Fibroblast of skin of right quadriceps (primary cell): ENCODE data around the gene C16orf92.

ENCODE experiments used
- DNase-seq: peaks from one replicate; pipeline ENCODE4 v3.0.0-alpha.2; 2013

C16orf92 gene

GRCh38 chr16:30022887-30023286, at the start of gene C16orf92:
Gene C16orf92, plus strand, starts transcription at chr16:30023198. Its CDS starts 143 bp downstream, at chr16:30023341.
- DNase-seq: no peak

- peak; percentile 99 for DNase-seq
Measured at GRCh38 chr16:29973384-29974246, 49.4 kb upstream of the C16orf92 start, which contains the start of gene TAOK2. Gene TAOK2, plus strand, starts transcription at chr16:29973868. Its CDS starts 3,905 bp downstream, at chr16:29977773.

GRCh38 chr16:29974291-29975133, 48.5 kb upstream of the C16orf92 start:
- DNase-seq: no peak

- no peak for DNase-seq
Measured at GRCh38 chr16:29975134-29975538, 47.9 kb upstream of the C16orf92 start.

- DNase-seq: no peak
Measured at GRCh38 chr16:29975811-29976511, 47.0 kb upstream of the C16orf92 start.

- no peak for DNase-seq
Measured at GRCh38 chr16:29977063-29977825, 45.8 kb upstream of the C16orf92 start.

GRCh38 chr16:29978081-29978480, 44.9 kb upstream of the C16orf92 start:
- no peak for DNase-seq

- DNase-seq: no peak
Measured at GRCh38 chr16:29978564-29979270, 44.3 kb upstream of the C16orf92 start.

GRCh38 chr16:29982560-29983419, 40.2 kb upstream of the C16orf92 start:
- DNase-seq: no peak

- DNase-seq: no peak
Measured at GRCh38 chr16:29983420-29984136, 39.4 kb upstream of the C16orf92 start.

- no peak for DNase-seq
Measured at GRCh38 chr16:29984137-29984763, 38.7 kb upstream of the C16orf92 start.

GRCh38 chr16:29984764-29985147, 38.2 kb upstream of the C16orf92 start:
- DNase-seq: no peak

GRCh38 chr16:29985271-29985811, 37.7 kb upstream of the C16orf92 start:
- no peak for DNase-seq

GRCh38 chr16:29986231-29986630, 36.8 kb upstream of the C16orf92 start:
- no peak for DNase-seq

GRCh38 chr16:29986931-29987330, 36.1 kb upstream of the C16orf92 start:
- DNase-seq: no peak

GRCh38 chr16:29987371-29988085, 35.5 kb upstream of the C16orf92 start:
- DNase-seq: no peak

- no peak for DNase-seq
Measured at GRCh38 chr16:29988346-29989075, 34.5 kb upstream of the C16orf92 start.
